Vagina (tissue), 2 donors: ENCODE data around the gene LIFR. TPM values are rescaled to one million over a fixed set of nuclear protein-coding genes. Genes with fewer than 3 reads are reported as not detected.

Experiments
- DNase-seq, 2 donors: peaks; one replicate each; pipeline ENCODE4 v3.0.0-alpha.2; 2017; ENCODE audit errors: extremely low spot score in 2 of 2
- H3K27ac ChIP-seq: fragments of 200-600 bp; sonication (generic); one replicate; pipeline ENCODE4 v1.5.1; 2019
- H3K27me3 ChIP-seq: fragments of 200-600 bp; sonication (generic); one replicate; pipeline ENCODE4 v1.5.1; 2019
- H3K36me3 ChIP-seq, 2 donors: fragments of 200-600 bp; sonication (generic); one replicate each; pipeline ENCODE4 v1.5.1; 2017 to 2019
- H3K4me1 ChIP-seq: fragments of 200-600 bp; sonication (generic); one replicate; pipeline ENCODE4 v1.5.1; 2019
- H3K4me3 ChIP-seq, 2 donors: fragments of 200-600 bp; sonication (generic); 1 replicate in 1 of 2; 2 replicates in 1 of 2; pipeline ENCODE4 v1.5.1; 2016 to 2019
- H3K9me3 ChIP-seq: fragments of 200-600 bp; sonication (generic); one replicate; pipeline ENCODE4 v1.5.1; 2019
- CTCF ChIP-seq, 3 experiments: fragments of 450-650 bp in 2 of 3; fragments of 200-600 bp in 1 of 3; sonication (generic) in 1 of 3; IDR thresholded peaks; one replicate each; pipeline ENCODE4 v1.5.1; 2017 to 2019; ENCODE audit warnings: antibody characterized with exemption in 3 of 3, mild to moderate bottlenecking in 2 of 3, moderate library complexity in 2 of 3
- POLR2A ChIP-seq, 2 donors: fragments of 450-650 bp; IDR thresholded peaks; one replicate each; pipeline ENCODE4 v1.6.1; 2017; ENCODE audit warnings: antibody characterized with exemption in 2 of 2, mild to moderate bottlenecking in 2 of 2, moderate library complexity in 2 of 2
- POLR2AphosphoS5 ChIP-seq, 2 donors: sonication (generic); formaldehyde crosslinking; IDR thresholded peaks; one replicate each; pipeline ENCODE4 v1.9.0; 2017; ENCODE audit warnings: antibody characterized with exemption in 2 of 2, mild to moderate bottlenecking in 2 of 2, low read depth in 1 of 2; ENCODE audit not compliant: insufficient read depth in 1 of 2
- intact Hi-C: fragments of 100-400 bp; cut with DNase I; formaldehyde crosslinking; loops from one replicate; pipeline ENCODE4 v1.15.1; 2023
- total RNA-seq: library from RNA; depleted of rRNA; stranded (reverse); fragments of >200 nt; gene quantifications from one replicate; pipeline ENCODE4 v1.2.3, GENCODE V29; 2016

Gene LIFR
- total RNA-seq, 1 donor from 2014 or later = 63.3 TPM

- Histone ChIP-seq H3K27me3 (no peaks in the 10 kb centered on the region), H3K27ac (no peak overlapping the region), H3K36me3 (no peaks in the 10 kb centered on the region), H3K9me3 (no peaks in the 10 kb centered on the region), H3K4me1 (peaks cover 31% of the 10 kb centered on the region), H3K4me3 (no peak overlapping the region)
- TF ChIP-seq POLR2A (IDR thresholded peaks at IDR 0.05) (no peak), POLR2AphosphoS5 (IDR thresholded peaks at IDR 0.05; ENCODE audit: insufficient read depth in 1 of 2, low read depth in 1 of 2) (no peak), CTCF (IDR thresholded peaks at IDR 0.05) (no peak)
- DNase-seq = no peak
- intact Hi-C loops = no loop called here
Measured at GRCh38 chr5:38471709-38472108, 84.7 kb downstream of the LIFR start.

GRCh38 chr5:38469707-38470267 is 86.7 kb downstream of the LIFR start:
- H3K27ac ChIP-seq = peak overlapping the region; percentile 82
- intact Hi-C loops = loop anchor here (5.0 kb wide), 1 partner anchor 333 kb away; no protein-coding TSS in a partner anchor
- DNase-seq = no peak
- H3K4me1 ChIP-seq = peaks cover 50% of the 10 kb centered on the region
- H3K9me3 ChIP-seq = no peaks in the 10 kb centered on the region
- H3K27me3 ChIP-seq = no peaks in the 10 kb centered on the region
- H3K4me3 ChIP-seq = peak overlapping the region in 1 of 2 donors; percentile 13
- H3K36me3 ChIP-seq = no peaks in the 10 kb centered on the region
- TF ChIP-seq POLR2A (IDR thresholded peaks at IDR 0.05) (no peak), CTCF (IDR thresholded peaks at IDR 0.05) (no peak), POLR2AphosphoS5 (IDR thresholded peaks at IDR 0.05; ENCODE audit: insufficient read depth in 1 of 2, low read depth in 1 of 2) (no peak)

GRCh38 chr5:38468978-38469706 is 87.3 kb downstream of the LIFR start:
- Histone ChIP-seq H3K36me3 (no peaks in the 10 kb centered on the region), H3K4me1 (peaks cover 57% of the 10 kb centered on the region), H3K9me3 (no peaks in the 10 kb centered on the region), H3K27me3 (no peaks in the 10 kb centered on the region), H3K27ac (peak overlapping the region; percentile 82), H3K4me3 (peak overlapping the region in 1 of 2 donors; percentile 13)
- TF ChIP-seq POLR2A (IDR thresholded peaks at IDR 0.05) (no peak), CTCF (IDR thresholded peaks at IDR 0.05) (no peak), POLR2AphosphoS5 (IDR thresholded peaks at IDR 0.05; ENCODE audit: insufficient read depth in 1 of 2, low read depth in 1 of 2) (peak in 1 of 2 donors; percentile 66)
- DNase-seq = no peak
- intact Hi-C loops = loop anchor here (5.0 kb wide), 1 partner anchor 333 kb away; no protein-coding TSS in a partner anchor

- H3K9me3 ChIP-seq = no peaks in the 10 kb centered on the region
- H3K36me3 ChIP-seq = no peaks in the 10 kb centered on the region
- H3K27me3 ChIP-seq = no peaks in the 10 kb centered on the region
- H3K4me1 ChIP-seq = peaks cover 65% of the 10 kb centered on the region
- H3K4me3 ChIP-seq = peak overlapping the region in 1 of 2 donors; percentile 12
- DNase-seq = no peak
- peak overlapping the region; percentile 82 for H3K27ac ChIP-seq
- TF ChIP-seq POLR2A (IDR thresholded peaks at IDR 0.05) (no peak), CTCF (IDR thresholded peaks at IDR 0.05) (no peak), POLR2AphosphoS5 (IDR thresholded peaks at IDR 0.05; ENCODE audit: insufficient read depth in 1 of 2, low read depth in 1 of 2) (no peak)
- intact Hi-C loops = loop anchor here (5.0 kb wide), 1 partner anchor 334 kb away; no protein-coding TSS in a partner anchor
Measured at GRCh38 chr5:38468202-38468673, 88.2 kb downstream of the LIFR start.
